ENCODE measurements around the gene LRP6. TPM values are rescaled to one million over a fixed set of nuclear protein-coding genes. Genes with fewer than 3 reads are reported as not detected.

LRP6 gene
- total and polyA plus RNA-seq, 8 donors, result 44.5 to 65.7 (median 62.2) TPM

- ATAC-seq (no peak), DNase-seq (peak in 1 of 4 donors; percentile 53)
- TF ChIP-seq CTCF (IDR thresholded peaks at IDR 0.05), result no peak
- no peaks in the 10 kb centered on the region for H3K27me3 ChIP-seq
- H3K27ac ChIP-seq, result no peak overlapping the region
- H3K9me3 ChIP-seq, result no peaks in the 10 kb centered on the region
- intact Hi-C loops (cut with DNase I), result no loop called here
- peaks cover 0 to 13% of the 10 kb centered on the region in 2 donors for H3K4me1 ChIP-seq
- H3K36me3 ChIP-seq, result no peaks in the 10 kb centered on the region
- H3K4me3 ChIP-seq, result no peak overlapping the region
Observed at GRCh38 chr12:12095021-12095420, 171.8 kb downstream of the LRP6 start.

- Histone ChIP-seq H3K4me1 (peaks cover 0 to 13% of the 10 kb centered on the region in 2 donors), H3K4me3 (no peak overlapping the region), H3K27me3 (no peaks in the 10 kb centered on the region), H3K36me3 (no peaks in the 10 kb centered on the region), H3K27ac (peak overlapping the region in 1 of 2 donors; percentile 7), H3K9me3 (no peaks in the 10 kb centered on the region)
- TF ChIP-seq CTCF (IDR thresholded peaks at IDR 0.05), result no peak
- no peak for ATAC-seq
- intact Hi-C loops (cut with DNase I), result no loop called here
- no peak for DNase-seq
Observed at GRCh38 chr12:12094481-12094880, 172.4 kb downstream of the LRP6 start.

GRCh38 chr12:12091977-12092663 lies 174.7 kb downstream of the LRP6 start:
- no peak for DNase-seq
- Histone ChIP-seq H3K27ac (no peak overlapping the region), H3K36me3 (no peaks in the 10 kb centered on the region), H3K4me3 (no peak overlapping the region), H3K27me3 (no peaks in the 10 kb centered on the region), H3K4me1 (peaks cover 0 to 13% of the 10 kb centered on the region in 2 donors), H3K9me3 (no peaks in the 10 kb centered on the region)
- no peak for TF ChIP-seq CTCF (IDR thresholded peaks at IDR 0.05)
- intact Hi-C loops (cut with DNase I), result no loop called here
- ATAC-seq, result peak; percentile 47

- Histone ChIP-seq H3K9me3 (no peaks in the 10 kb centered on the region), H3K4me1 (peaks cover 0 to 13% of the 10 kb centered on the region in 2 donors), H3K27ac (no peak overlapping the region), H3K36me3 (no peaks in the 10 kb centered on the region), H3K27me3 (no peaks in the 10 kb centered on the region), H3K4me3 (no peak overlapping the region)
- no peak for DNase-seq
- no peak for TF ChIP-seq CTCF (IDR thresholded peaks at IDR 0.05)
- intact Hi-C loops (cut with DNase I), result no loop called here
- no peak for ATAC-seq
Observed at GRCh38 chr12:12091071-12091470, 175.8 kb downstream of the LRP6 start.

GRCh38 chr12:12088761-12089160 lies 178.1 kb downstream of the LRP6 start:
- Histone ChIP-seq H3K27ac (no peak overlapping the region), H3K9me3 (no peaks in the 10 kb centered on the region), H3K4me3 (no peak overlapping the region), H3K36me3 (no peaks in the 10 kb centered on the region), H3K4me1 (peaks cover 0 to 13% of the 10 kb centered on the region in 2 donors), H3K27me3 (no peaks in the 10 kb centered on the region)
- intact Hi-C loops (cut with DNase I), result no loop called here
- ATAC-seq, result no peak
- no peak for DNase-seq
- TF ChIP-seq CTCF (IDR thresholded peaks at IDR 0.05), result no peak
